NAMALWA (cell line): ENCODE measurements around the gene RBM18.

Experiments used
- DNase-seq: peaks from one replicate; pipeline ENCODE4 v3.0.0-alpha.2; 2015; ENCODE audit warnings: low spot score

The RBM18 gene

GRCh38 chr9:122221183-122221811 is 43.3 kb downstream of the RBM18 start:
- DNase-seq: no peak

DNA sequence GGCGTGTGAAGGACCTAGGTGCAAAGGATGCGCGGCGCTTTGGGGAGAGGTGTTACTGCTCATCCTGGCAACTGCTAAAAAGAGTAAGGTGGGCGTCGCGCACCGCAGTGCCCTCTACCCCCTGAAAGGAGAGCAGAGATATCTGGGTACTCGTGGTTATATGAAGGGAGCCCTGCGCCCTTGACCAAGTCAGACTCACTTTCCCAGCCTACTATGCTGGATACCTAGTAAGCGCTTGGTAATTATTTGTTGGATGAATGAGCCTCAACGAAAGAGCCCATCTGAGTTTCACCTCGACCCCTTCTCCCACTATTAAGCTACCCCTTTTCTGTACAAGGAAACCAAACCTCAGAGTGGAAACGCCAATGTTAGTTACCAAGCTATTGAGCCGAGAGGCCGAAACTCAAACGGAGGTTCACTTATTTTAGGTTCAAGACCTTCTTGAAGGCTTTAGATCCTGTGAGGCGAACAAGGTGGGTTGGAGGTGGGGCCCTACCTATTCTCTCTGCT is 43.9 kb downstream of the RBM18 start:
- DNase-seq: no peak

- no peak for DNase-seq
Measured at GRCh38 chr9:122219856-122220672, 44.6 kb downstream of the RBM18 start.

DNA sequence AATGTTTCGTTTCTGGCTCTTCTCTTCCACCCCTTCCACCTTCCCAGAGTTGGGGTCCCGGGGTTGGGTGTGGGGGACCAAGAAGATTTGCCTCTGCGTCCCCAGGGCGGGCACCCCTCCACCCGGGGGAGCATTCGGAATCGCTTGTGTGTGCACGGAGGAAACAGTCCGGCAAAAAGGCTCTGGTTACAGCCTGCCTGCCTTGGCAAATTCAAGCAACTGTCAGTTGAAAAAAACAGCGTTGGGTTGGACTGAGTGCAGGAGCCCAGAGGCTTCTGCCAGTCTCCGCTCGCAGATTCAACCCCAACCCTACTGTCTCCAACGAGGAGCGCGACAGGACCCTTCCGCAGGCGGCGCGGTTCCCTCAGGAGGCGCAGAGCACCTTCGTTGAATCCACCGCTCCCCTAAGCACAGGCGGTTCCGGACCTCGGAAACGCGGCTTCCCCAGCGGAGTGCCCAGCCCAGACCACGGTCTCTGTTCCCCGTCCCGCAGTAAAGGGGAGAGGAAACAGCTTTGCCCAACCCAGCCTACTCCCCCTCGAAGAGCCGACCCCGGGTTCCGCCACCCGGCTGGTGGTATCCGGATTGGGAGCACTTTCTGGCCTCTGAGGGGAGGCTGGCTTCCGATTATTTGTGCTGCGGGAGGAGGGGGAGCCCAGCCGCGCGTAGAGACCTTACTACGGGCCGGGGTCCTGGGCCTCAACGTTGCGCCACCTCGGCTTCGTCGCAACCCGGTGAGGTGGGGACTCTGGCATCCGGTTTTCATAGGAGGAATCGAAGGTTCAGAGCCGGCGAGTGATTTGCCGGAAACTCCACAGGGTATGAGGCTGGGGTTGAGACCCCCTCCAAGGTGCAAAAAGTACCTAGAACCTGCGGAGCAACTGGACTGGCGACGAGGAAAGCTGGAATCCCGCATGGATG is 45.4 kb downstream of the RBM18 start:
- DNase-seq: no peak

GRCh38 chr9:122218071-122218934 is 46.3 kb downstream of the RBM18 start:
- no peak for DNase-seq

GRCh38 chr9:122217640-122218039 is 47.0 kb downstream of the RBM18 start:
- no peak for DNase-seq

GRCh38 chr9:122216798-122217418 is 47.7 kb downstream of the RBM18 start:
- no peak for DNase-seq

DNA sequence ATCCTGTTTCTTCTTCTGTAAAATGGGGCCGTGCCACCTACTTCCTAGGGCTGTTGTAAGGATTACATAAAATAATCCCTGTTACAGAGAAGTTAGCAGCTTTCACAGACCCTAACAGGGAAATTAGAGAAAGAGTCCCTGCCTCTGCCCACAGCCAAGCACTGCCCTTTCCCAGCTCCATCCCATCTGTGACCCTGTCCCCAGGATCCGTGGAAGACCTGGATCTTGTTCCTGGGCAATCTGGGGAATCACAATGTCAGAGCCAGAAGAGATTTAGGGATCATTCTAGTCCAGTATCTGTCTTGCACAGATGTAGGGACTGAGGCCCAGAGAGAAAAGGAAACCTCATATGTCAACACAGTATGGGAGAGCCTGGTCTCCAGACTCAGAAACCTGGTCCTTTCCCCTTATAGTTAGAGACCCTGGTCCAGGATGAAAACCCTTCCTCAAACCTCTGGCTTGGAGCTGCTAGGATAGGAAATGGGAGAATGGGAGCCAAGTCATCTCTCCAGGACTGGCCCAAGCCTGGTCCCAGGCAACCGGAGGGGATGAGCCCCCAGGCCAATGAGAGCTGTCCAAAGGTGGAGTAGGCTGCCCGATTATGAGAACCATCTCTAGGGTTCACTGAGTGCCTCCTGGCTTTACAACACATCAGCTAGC is 48.4 kb downstream of the RBM18 start:
- DNase-seq: no peak

DNA sequence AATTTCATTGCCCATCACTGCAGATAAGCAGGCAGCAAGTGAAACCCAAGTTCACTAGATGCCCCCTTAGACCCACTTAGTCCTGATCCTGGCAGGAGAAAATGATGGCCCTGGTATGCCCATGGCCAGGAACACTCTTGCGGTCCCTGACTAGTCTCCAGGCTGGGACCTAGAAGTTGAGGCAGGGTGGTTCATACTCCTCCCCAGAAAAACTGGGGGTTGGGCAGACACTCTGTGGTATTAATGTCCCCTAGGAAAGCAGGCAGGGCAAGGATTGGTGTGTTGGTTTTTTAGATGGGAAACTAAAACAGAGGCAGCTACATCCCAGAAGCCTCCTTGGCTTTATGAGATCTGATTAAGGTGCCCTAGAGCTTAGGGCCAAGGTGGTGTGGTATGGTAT is 49.0 kb downstream of the RBM18 start:
- no peak for DNase-seq

DNA sequence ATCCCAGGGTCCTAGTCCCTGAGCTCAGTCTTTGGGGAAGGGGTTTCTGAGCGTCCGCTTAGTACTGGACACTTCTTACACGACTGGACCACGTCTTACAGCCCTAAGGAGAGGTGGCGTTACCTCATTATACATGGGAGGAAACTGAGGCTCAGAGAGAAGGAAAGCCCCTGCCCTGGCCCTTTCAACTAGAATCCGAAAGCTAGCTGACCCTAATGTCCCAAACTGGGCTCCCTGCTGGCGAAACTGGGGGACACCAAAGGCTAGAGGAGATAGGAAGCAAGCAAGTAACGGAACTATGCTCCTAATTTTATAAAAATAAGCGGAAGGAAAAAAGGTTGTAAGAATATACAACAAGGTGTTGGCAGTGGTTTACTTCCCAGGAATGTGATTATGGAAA is 50.1 kb downstream of the RBM18 start:
- no peak for DNase-seq

GRCh38 chr9:122213589-122214413 is 50.8 kb downstream of the RBM18 start:
- DNase-seq: no peak

GRCh38 chr9:122213102-122213588 is 51.5 kb downstream of the RBM18 start:
- no peak for DNase-seq

GRCh38 chr9:122212473-122213004 is 52.1 kb downstream of the RBM18 start:
- DNase-seq: no peak

DNA sequence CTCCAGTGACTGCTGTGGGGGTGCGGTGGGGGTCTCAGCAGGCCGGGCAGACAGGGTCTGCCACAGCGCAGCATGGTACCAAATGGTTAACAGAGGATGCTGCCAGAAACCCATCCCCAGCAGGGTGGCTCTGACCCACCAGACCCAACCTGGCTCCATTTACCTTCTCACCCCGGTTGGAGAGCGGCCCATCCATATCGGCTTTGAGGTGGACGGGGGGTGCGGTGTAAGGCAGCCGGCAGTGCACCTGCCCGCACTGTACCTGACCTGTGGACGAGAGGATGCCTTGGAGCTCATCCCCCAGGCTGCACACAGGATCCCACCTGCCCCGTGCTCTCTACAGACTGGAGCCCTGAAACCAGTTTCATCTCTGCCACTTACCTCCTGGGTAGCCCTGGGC is 55.2 kb downstream of the RBM18 start:
- DNase-seq: no peak

DNA sequence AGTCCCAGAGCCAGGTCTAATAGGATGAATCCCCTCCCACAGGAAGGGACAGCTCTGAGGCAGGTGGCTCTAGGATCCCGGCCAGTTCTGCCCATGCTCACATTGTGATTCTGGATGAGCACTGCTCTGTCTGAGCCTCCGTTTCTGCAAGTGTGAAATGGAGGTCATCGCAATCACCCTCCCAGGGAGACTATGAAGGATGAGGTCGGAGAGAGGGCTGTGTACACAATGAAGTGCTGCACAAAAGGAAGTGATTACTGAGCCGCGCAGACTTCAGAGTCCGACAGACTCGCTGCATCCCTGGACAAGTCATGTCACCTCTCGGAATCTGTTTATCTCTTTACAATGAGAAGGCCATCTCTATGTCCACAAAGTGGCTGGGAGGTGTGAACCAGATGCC is 57.5 kb downstream of the RBM18 start:
- DNase-seq: no peak

DNA sequence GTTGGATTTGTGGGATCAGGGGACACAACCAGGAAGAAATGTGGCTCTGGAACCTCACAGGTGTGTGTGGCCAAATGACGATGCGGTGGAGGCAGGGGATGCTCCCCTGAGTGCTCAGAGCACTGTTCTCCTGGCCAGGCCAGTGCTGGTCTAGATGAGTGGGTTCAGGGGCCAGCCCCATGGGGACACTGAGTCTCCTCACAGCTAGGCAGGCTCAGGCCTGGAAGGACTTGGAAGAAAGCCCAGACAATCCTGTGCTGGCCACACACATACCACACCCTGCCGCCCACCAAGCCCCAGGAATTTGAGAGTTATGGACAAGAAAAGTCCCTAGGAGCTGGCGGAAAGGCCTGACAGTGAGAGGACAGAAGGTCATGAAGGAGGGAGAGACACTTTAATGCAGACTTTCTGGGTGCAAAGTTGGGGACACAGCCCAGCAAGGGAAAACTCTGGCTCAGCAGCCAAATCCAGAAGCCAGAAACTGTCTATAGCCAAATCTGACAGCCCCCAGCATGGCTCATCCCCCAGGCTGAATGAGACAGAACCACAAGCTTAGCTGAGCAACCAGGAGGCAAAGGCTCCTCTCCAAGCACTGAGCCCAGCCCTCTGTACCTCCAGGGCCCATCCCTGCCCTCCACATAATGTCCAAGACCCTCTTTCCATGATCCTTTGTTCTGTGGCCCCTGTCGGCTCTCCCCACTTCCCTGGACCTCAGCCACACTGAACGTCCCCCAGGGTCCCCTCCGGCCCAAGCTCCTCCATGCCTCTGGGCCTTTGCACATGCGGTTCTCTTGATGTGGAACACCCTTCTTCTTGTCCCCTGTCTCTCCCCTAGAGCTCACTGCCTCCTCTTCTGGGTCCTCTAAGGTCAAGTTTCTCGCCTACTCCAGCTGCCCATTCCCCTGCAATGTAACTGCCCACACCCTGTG is 58.3 kb downstream of the RBM18 start:
- no peak for DNase-seq

DNA sequence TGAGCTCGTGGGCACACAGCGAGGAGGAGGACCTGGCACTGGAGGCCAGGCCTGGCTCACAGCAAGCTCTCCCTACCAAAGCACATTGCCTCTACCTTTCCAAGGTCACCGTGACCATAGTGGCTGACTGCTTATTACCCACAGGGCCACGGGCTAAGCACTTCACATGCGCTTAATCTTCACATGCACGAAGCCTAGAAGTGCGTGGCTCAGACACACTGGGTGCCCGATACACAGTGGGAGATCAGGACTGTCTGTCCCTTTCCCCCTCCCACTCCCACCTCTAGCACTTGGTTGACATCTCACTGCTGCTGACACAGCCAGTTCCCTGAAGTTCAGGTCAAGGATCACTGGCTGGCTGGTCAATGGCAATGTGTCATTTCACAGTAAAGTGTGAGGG is 59.5 kb downstream of the RBM18 start:
- no peak for DNase-seq

DNA sequence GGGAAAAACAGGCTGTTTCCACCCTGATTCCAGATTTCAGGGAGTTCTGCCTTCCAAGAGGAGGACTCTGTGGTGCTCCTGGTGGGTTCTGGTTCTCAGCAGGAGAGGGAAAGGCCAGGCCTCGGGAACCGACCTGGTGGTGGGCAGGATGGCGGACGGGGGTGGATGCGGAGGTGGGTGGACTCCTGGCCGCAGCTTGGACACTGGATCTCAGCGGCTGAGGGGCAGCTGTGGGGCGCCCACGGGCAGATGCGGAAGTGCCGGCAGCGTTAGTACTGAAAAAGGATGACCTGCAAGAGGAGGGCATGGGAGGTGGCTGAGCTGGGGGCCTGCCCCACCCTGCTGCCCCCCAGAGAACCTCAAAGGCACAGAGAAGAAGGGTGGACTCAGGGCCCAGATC is 60.1 kb downstream of the RBM18 start:
- no peak for DNase-seq
